HG02870 (cell line): ENCODE data around the gene WEE2.
A peak's percentile ranks its signal among the peaks of the same experiment; 100 is the strongest.
"Not testable (repeated sequence)": the region's sequence is repeated elsewhere in the genome, so short reads cannot be mapped to it uniquely, and the experiment has no call there.

Source experiments
- ATAC-seq: cut with Tn5 transposase; IDR thresholded peaks from one replicate; pipeline ENCODE4 v1.9.1; 2021; ENCODE audit warnings: mild to moderate bottlenecking, moderate library complexity; ENCODE audit not compliant: unreplicated experiment

Gene WEE2

DNA sequence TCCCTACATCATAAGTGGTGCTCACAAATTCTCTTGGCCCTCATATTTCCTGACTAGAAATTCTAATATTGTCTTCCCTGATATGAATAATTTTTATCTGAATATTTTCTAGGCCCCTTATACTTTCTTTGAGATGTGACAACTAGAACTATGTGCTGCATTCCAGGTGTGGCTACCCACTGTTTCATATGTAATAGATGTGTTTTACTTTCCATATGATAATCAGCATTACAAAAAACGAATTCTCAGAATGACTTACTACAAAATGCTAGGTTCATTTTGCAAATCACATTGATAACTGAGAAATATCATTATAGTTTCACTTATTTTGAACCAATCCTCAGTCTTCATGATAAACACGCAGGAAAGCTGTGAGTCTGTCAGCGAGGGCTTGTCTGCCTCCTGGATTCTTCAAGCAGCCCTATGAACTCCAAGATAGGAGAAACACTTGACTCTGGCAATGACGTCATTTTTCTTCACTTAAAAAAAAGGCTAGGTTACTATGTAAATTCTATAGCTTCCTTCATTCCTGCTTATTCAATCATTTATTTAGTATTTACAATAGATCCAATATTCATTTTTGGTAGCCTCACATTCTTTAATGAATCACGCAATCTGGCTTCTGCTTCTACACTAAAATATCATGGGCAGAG is 4.6 kb downstream of the WEE2 start:
- ATAC-seq, result no peak

DNA sequence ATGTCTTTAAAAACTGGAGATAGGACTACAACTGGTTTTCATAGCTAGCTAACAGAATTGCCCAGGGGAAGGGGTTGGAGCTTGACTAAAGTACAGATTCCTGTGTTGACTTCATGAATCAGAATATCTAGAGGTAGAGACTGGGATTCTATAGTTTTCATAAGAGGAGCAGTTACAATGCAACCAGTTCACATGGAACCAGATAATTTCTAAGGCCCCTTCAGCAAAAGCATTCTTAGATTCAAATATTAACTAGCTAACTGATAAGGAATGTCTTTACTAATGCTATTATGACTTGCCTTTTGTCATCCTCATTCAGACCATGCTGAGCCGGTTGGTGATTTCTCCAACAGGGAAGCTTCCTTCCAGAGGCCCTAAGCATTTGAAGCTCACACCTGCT is 5.7 kb downstream of the WEE2 start:
- ATAC-seq, result no peak

DNA sequence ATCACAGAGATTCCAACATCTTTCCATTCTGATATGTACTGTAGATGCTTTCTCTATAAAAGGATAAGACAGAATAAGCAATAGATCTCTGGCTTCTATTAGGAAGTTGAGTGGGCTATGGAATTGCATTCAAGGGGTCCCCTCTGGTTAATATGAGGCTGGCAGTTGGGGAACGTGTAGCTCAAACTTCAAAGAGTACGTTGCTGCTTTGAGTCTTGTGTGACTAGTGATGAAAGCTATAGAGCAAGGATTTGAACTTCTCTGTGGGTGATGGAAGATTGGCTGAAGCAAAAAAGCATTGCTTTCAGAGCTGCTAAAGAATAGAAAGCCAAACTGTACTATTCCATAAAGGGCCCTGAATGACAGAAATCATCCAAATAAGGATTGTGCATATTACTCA is 6.4 kb downstream of the WEE2 start:
- ATAC-seq, result no peak

DNA sequence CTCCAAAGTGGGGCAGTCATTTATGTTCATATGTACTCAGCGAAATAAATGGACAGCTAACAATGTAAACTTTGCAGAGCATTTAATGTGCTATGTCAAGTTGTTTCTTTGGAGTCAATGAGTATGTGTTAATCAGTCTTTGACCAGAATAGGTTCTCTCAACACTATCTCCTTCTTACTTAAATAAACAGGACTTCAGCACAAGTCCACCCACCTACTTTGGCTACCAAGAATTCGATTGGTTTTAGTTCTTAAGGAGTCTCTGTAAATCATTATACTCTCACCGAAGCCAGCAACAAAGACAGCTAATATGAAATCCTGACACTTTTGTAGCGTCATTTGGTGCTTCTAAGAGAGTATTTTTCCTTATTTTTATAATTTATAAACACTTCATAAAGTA is 6.9 kb downstream of the WEE2 start:
- no peak for ATAC-seq

DNA sequence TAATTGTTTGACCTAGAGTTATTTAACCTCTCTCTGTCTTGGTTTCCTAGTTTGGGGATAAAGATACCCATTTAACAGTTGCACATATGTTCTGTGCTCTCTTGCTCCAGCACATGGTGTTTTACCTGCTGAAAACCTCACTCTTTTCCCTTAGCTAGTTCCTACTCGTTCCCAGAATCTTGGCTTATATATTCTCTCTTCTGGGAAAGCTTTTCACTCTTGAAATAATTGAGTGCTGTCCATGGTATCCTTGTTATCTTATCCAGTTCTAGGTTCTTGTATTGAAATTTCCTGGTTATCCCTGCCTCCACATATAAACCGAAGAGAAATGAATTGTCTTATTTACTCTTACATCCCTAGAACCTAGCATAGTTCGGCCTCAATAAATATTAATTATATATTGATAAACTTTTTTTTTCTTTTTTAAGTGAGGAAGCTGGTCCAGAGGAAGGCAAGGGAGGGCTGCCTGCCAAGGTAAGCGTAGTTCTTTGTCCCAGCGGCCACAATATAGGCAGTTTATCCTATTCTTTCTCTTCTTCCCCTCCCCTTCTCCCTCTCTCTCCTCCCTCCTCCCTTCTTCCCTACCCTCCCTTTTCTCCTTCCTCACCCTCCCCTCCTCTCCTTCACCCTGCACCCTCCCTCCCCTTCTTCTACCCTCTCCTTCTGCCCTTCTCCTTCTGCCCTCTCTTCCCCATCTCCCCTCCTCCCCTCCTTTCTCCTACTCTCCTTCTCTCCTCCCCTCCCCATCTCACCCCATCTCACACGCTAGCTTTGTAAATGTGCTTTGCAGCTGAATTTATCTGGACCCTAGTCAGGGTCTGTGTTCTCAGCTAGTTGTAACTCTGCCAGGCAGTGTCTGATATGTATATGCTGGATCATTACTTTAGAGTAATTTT is 7.9 kb downstream of the WEE2 start:
- ATAC-seq, result no peak

DNA sequence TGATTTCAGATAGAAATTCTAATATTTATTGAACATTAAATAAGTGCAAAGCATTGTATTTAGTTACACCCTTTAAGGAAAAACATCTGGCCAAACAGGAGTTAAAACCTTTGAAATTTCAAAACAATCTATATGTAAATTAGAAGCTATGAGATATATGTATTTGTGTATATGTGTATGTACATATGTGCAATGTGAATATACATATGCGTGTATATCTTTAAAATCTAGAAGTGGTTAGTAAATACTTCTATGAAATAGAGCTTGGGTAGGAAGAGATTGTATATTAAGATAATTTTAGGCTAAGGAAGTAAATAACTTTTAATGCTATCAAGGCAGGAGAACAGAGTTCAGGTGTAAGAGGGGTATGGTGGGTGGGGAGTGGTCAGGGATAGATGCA is 9.3 kb downstream of the WEE2 start:
- ATAC-seq, result no peak

DNA sequence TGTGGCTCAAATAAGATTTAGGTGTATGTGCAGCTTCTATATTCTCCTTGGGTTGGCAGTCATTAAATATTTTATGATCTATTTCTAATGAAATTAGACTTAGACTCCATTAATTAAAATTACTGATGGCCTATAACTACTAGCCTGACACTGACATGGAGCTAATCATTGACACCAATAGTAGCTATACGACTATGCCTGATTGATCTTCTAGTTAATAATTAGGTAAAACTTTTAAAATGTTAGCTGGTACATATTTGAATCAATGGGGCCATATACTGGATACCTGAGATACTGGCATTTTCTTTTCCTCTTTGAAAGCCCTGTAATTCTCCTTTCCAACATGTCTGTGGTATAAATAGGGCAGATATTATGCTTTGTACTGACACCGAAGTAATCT is 14.4 kb downstream of the WEE2 start:
- no peak for ATAC-seq

DNA sequence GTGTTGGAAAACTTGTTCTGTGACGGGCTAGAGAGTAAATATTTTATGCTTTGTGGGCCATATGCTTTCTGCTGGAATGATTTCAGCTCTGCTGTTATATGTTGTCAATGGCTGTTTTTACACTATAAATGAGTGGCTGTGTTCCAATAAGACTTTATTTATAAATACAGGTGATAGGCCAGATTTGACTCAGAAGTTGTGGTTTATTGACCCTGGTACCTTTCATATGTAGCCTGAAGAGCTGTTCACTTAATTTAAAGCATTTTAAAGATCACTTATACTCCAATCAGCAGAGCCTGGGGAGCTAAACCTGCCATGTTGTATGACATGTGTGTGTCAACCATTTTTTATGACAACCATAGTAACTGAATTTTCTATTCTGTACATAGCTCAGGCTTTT is 20.9 kb downstream of the WEE2 start:
- no peak for ATAC-seq

DNA sequence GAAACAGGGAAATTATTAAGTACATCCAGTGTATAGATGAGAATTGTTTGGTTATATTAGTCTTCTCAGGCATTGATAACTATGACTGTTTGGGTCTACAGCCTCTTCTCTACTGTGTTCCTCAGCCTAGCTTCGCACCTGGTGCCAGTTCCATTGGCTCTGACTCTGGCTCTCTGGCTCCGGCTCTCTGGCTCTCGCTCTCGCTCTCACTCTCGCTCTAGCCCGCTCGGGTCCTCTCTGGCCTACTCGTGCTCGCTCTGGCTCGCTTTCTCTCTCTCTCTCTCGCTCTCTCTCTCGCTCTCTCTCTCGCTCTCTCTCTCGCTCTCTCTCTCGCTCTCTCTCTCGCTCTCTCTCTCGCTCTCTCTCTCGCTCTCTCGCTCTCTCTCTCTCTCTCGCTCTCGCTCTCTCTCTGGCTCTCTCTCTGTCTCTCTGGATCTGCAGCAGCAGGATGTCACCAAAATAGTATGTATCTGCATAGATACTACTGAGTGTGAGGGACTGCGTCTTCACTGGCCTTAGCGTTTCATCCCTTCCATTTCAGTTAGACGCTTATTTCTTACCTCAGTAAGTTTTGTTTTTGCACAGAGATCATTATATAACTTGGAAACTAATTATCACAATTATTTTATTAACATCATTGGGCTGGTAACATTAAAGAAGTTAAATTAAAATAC is 23.5 kb downstream of the WEE2 start:
- ATAC-seq, result no peak

DNA sequence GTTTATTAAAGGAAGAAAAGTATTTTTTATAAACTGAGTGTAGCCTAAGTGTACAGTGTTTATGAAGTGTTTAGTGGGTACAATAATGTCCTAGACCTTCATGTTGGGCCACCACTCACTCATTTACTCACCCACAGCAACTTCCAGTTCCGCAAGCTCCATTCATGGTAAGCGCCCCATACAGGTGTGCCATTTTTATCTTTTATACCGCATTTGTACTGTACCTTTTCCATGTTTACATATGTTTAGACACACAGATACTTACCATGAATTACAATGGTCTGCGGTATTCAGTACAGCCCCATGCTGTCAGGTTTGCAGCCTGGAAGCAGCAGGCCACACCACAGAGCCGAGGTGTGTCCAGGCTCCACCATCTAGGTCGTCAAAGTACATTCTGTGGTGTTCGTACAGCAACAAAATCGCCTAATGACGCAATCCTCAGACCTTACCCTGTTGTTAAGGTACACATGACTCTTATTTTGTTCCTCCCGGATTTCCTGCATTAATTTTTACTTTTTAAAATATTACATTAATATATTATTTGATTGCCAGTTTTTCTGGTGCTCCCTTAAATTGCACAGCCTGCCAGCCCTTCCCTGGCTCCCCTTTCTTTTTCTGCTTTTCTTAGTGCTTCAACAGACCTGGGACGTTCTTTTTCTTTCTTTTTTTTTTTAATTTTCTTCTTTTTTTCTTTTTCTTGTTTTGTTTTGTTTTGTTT is 29.1 kb downstream of the WEE2 start:
- no peak for ATAC-seq

DNA sequence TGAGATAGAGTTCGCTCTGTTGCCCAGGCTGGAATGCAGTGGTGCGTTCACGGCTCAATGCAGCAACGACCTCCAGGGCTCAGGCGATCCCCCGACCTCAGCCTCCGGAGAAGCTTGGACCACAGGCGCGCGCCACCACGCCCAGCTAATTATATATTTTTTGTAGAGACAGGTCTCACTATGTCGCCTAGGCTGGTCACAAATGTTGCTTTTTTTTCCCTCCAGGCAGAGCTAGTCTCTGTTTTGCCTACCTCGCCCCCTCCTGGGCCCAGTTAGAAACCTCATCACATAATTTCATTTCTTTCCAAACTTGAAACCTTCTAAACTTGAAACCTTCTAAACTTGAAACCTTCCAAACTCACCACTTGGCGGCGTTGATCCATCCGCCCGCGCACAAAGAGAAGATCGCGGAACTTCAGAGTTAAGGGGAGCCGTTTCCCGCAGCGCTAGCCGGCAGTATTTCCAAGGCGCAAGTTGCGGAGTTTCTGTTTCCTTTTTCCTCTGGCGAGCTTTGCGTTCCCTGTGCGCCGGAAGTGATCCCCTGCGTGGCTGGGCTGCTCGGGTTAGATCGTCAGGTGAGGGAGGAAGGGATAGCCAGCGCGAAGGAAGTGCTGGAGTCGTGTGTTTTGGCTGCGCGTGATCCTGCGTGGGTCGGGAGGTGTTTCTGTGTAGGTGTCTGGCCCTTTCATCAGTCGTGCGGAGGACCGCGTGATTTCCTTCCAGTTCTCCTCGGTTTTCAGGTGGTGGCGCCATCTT is 29.9 kb downstream of the WEE2 start, which contains the start of gene SSBP1:
SSBP1 (plus strand) TSS at position 523 of the 756 bp plus-strand sequence. CDS start 809 bp downstream, outside the sequence.
- peak; percentile 88 for ATAC-seq

DNA sequence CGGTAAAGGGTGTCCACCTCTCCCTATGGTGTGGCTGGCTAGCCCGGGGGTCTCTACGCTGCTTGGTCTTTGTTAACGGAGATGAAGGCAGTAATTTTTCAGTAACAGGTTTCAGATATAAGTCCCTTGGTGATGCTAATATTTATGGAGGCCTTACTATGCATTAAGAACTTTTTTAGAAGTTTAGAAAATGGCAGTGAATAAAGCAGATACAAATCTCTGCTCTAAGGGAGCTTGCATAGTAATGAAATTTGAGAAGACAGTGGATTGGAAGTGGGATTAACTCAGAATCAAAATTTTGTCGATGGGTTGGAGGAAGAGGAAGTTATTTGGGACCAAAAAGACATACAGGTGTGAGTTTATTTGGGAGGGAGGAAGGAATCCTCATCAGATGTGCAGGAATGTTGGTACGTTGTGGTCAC is 30.4 kb downstream of the WEE2 start:
- ATAC-seq, result no peak

DNA sequence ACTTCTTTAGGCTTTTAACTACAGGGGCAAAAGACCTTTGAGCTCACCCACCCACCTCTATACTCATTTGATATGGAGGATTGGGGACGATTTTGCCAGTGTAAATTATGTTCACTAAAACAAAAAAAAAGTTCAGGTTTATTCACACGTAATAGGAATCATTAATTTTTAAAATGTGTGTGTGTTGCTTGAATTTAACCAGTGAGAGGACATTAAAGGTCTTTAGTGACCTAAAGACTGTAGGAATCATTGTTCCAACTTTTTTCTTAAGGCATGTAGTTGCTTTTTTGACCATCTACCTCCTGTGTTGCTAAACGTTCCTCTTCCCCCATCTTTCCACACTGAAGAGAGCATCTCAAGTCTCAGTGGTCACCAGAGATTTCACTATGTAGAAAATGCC is 31.1 kb downstream of the WEE2 start:
- ATAC-seq, result no peak

DNA sequence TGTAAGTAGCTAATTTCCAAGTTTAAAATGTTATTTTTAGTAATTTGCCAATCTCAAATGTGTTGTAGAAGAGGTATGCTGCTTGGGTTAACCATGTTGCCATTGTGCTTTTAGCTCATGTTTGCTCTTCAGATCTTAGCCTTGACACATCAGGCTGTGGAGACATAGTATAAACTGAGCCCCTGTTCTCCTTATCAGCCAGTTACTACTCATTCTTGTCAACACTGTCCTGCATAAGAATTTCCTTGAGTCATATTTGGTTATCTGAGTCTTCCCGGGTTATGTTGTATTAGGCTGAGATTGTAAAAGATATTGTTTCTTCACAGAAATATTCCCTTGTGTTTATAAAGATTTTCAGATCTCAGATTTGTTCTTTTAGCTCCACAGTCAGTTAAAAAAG is 34.1 kb downstream of the WEE2 start:
- no peak for ATAC-seq

DNA sequence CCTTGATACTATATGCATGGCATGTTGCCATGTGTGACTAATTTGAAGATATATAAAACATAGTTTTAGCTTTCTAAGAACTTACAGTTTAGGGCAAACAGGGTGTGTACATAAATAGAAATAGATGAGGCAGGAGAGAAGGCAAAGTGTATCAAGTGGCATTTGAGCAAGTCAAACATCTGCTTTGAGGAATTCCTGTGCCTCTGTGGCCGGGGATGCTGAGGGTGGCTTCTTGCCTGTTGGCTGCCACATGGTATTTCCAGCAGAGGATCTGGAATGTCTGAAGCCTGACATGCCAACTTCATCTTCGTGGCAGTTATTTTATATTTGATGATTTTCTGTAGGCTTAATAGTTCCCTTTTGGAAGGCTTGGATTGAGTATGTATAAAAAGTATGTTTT is 36.0 kb downstream of the WEE2 start:
- ATAC-seq, result no peak

DNA sequence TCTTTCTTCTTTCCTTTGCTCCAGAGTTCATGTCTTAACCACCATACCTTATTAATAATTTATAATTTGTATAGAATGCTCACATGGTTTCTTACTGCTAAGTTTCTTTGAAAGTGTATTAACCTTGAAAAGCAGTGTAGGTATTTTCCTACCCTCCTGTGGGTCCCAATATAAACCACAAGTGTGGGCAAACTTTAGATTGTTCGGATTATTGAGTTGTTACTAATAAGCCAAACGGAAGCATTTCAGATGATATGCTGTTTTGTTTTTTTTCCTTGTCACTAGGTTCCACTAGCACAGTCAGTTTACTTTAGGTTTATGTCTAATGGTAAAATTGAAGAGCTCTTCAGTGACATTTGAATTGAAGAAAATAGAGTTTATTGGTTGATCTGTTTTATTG is 40.2 kb downstream of the WEE2 start:
- no peak for ATAC-seq

DNA sequence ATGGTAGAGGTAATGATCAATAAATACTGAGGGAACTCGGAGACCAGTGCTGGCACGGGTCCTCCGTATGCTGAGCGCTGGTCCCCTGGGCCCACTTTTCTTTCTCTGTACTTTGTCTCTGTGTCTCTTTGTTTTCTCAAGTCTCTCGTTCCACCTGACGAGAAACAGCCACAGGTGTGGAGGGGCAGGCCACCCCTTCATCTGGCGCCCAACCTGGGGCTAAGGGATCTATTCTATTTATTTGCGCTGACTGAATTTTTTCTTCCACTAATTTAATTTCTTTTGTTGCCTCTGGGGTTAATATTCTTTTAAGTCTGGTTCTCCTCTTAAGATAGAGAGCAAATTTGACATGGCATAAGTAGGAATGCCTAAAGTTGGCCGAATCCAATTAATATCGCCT is 43.8 kb downstream of the WEE2 start:
- not testable (repeated sequence) for ATAC-seq

DNA sequence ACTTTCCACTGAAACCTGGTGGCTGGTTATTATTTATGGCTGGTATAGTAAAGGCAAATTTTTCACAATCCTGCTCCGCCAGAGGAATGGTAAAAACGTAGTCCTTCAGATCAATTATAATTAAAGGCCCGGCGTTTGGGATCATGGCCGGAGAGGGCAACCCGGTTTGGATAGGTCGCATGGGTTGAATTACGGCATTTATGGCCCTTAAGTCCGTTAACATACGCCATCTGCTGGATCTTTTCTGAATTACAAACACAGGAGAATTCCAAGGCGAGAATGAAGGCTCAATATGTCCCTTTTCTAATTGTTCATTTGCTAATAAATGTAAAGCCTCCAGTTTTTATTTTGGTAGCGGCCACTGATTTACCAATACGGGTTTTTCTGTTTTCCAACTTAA is 44.5 kb downstream of the WEE2 start:
- ATAC-seq, result no peak

DNA sequence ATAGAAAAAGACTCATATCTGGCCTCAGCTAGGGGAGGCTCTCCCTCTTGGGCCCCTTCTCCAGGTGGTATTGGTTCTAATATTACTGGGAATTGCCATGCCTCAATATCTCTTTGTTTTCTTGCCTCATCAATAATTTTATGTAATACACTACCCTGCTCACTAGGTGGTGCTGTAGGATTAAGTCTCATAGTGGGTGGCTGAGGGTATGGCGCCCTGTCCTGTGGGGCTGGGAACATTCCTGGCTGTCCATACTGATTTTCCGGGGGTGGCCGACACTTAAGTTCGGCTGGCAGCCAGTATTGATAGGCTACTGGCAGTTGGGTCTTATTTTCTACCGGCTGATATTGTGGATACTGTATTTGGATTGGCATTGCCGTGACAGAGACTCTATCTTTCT is 46.8 kb downstream of the WEE2 start:
- no peak for ATAC-seq

DNA sequence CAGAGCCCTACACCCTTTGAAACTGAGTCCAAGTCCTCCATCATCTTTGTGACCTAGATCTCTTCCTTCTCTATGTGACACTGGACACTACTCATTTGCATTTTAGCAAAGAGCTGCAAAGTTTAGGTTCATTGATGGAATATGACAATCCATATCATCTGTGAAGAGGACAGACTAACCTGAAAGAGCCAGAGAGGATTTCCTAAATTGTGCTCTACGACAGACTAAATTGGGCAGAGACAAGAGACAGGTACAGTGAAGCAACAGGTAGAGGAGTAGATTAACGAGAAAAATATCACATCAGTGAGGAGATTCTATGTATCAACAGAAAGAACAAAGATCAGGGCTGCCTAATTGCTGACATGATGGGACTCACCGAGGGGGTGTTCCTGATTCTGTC is 55.6 kb downstream of the WEE2 start, which contains the start of gene TAS2R3:
TAS2R3 (plus strand) TSS at position 301 of the 400 bp plus-strand sequence; CDS start at position 363, 62 bp downstream.
- ATAC-seq, result no peak
